Neural progenitor cell (in vitro differentiated cells): ENCODE data around the gene NAT9.

Experiments
- EZH2 ChIP-seq: fragments of 200-600 bp; sonication (generic); IDR thresholded peaks from 2 replicates; pipeline ENCODE4 v1.6.1; 2017; ENCODE audit warnings: antibody characterized with exemption, mild to moderate bottlenecking, moderate library complexity
- EZH2phosphoT487 ChIP-seq: fragments of 200-600 bp; sonication (generic); IDR thresholded peaks from 2 replicates; pipeline ENCODE4 v1.6.1; 2017; ENCODE audit warnings: antibody characterized with exemption
- TF ChIP-seq, protein P1 (sequence below): fragments of 200-600 bp; sonication (generic); IDR thresholded peaks from 2 replicates; pipeline ENCODE4 v1.5.1; 2017; ENCODE audit warnings: antibody characterized with exemption, mild to moderate bottlenecking

DNA sequence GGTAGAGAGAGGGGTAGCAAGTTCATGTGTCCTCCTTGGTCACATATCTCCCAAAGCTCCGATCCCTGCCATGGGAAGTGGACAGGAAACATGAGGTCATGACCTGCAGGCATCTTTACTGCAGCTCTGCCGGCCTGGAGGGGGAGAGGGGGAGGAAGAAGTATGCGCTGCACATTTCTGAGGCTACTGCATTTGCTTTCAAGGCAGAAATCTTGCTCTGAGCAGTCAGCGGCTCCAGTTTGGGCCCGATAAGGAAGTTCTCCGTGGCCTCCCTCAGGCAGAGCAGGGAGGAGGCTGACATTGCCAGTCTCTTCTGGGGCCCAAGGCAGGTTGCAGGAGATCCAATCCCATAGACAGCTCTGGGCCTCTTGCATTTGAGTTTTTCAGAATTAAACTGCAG is 29.2 kb downstream of the NAT9 start:
- TF ChIP-seq, protein P1, sequence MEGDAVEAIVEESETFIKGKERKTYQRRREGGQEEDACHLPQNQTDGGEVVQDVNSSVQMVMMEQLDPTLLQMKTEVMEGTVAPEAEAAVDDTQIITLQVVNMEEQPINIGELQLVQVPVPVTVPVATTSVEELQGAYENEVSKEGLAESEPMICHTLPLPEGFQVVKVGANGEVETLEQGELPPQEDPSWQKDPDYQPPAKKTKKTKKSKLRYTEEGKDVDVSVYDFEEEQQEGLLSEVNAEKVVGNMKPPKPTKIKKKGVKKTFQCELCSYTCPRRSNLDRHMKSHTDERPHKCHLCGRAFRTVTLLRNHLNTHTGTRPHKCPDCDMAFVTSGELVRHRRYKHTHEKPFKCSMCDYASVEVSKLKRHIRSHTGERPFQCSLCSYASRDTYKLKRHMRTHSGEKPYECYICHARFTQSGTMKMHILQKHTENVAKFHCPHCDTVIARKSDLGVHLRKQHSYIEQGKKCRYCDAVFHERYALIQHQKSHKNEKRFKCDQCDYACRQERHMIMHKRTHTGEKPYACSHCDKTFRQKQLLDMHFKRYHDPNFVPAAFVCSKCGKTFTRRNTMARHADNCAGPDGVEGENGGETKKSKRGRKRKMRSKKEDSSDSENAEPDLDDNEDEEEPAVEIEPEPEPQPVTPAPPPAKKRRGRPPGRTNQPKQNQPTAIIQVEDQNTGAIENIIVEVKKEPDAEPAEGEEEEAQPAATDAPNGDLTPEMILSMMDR, result no peak
- TF ChIP-seq EZH2, result no peak
- TF ChIP-seq EZH2phosphoT487, result no peak
